K562 (cell line): ENCODE data around the gene SFMBT2. TPM values are rescaled to one million over a fixed set of nuclear protein-coding genes. Genes with fewer than 3 reads are reported as not detected.

ENCODE experiments used
- BDP1 ChIP-seq: IDR thresholded peaks from 3 replicates; pipeline ENCODE4 v1.6.1; 2011; ENCODE audit not compliant: insufficient read length, insufficient read depth
- BRCA1 ChIP-seq, 2 experiments: fragments of 450-650 bp in 1 of 2; sonication (generic) in 1 of 2; formaldehyde crosslinking in 1 of 2; IDR thresholded peaks; 2 replicates each; pipeline versions ENCODE4 v1.5.0 to v1.6.1; 2017 to 2020; ENCODE audit warnings: mild to moderate bottlenecking in 1 of 2, missing genetic modification reagents in 1 of 2
- EP400 ChIP-seq: fragments of 450-650 bp; IDR thresholded peaks from 2 replicates; pipeline ENCODE4 v1.6.1; 2017; ENCODE audit warnings: antibody characterized with exemption, mild to moderate bottlenecking, moderate library complexity
- FOXJ2 ChIP-seq: fragments of 200-800 bp; sonication (Bioruptor generic); IDR thresholded peaks from 2 replicates; pipeline ENCODE4 v1.6.1; 2016; ENCODE audit warnings: missing genetic modification characterization, missing compliant biosample characterization
- HMGN3 ChIP-seq: IDR thresholded peaks from 2 replicates; pipeline ENCODE4 v1.6.1; 2011; ENCODE audit warnings: borderline replicate concordance, low read depth, mild to moderate bottlenecking, mixed read lengths, low read length; ENCODE audit not compliant: insufficient read length; ENCODE audit errors: extremely low read depth
- HNRNPL ChIP-seq: fragments of 200-400 bp; formaldehyde crosslinking; IDR thresholded peaks from 2 replicates; pipeline ENCODE4 v1.6.1; 2017; ENCODE audit warnings: low read depth, mild to moderate bottlenecking, low read length
- HNRNPUL1 ChIP-seq: fragments of 200-400 bp; formaldehyde crosslinking; IDR thresholded peaks from 2 replicates; pipeline ENCODE4 v1.6.1; 2017; ENCODE audit warnings: low read length
- IRF2 ChIP-seq: sonication (generic); formaldehyde crosslinking; IDR thresholded peaks from 2 replicates; pipeline ENCODE4 v1.8.1; 2022; ENCODE audit warnings: mild to moderate bottlenecking, missing genetic modification reagents
- JUN ChIP-seq, 2 experiments: sonication (generic) in 1 of 2; formaldehyde crosslinking in 1 of 2; IDR thresholded peaks; 2 replicates each; pipeline versions ENCODE4 v1.6.1 to v1.8.0; 2012 to 2022; ENCODE audit warnings: borderline replicate concordance in 2 of 2, mild to moderate bottlenecking in 2 of 2, improper control_type of control experiment in 1 of 2, low read depth in 1 of 2, low read length in 1 of 2, missing genetic modification reagents in 1 of 2
- MEIS2 ChIP-seq: fragments of 450-650 bp; IDR thresholded peaks from 2 replicates; pipeline ENCODE4 v1.6.1; 2014; ENCODE audit warnings: mild to moderate bottlenecking; ENCODE audit not compliant: partially characterized antibody
- SUPT5H ChIP-seq: fragments of 450-650 bp; IDR thresholded peaks from 2 replicates; pipeline ENCODE4 v1.6.1; 2016
- TBL1XR1 ChIP-seq, 2 experiments: IDR thresholded peaks; 2 replicates each; pipeline ENCODE4 v1.6.1; 2012; ENCODE audit warnings: improper control_type of control experiment in 2 of 2, low read length in 2 of 2, mild to moderate bottlenecking in 1 of 2
- TOE1 ChIP-seq, 2 experiments: fragments of 450-650 bp in 1 of 2; sonication (generic) in 1 of 2; formaldehyde crosslinking in 1 of 2; IDR thresholded peaks; 2 replicates each; pipeline versions ENCODE4 v1.7.1 to v1.8.0; 2016 to 2022; ENCODE audit warnings: borderline replicate concordance in 2 of 2, mild to moderate bottlenecking in 2 of 2, antibody characterized with exemption in 1 of 2, inconsistent platforms in 1 of 2, low read depth in 1 of 2, missing genetic modification reagents in 1 of 2, moderate library complexity in 1 of 2
- ZEB2 ChIP-seq: fragments of 450-650 bp; IDR thresholded peaks from 2 replicates; pipeline ENCODE4 v1.6.1; 2016
- ZNF518B ChIP-seq: fragments of 250-450 bp; sonication (Bioruptor Pico); IDR thresholded peaks from 2 replicates; pipeline ENCODE4 v1.5.0; 2021; ENCODE audit warnings: mild to moderate bottlenecking, moderate library complexity
- ZNF639 ChIP-seq, 2 experiments: fragments of 200-800 bp in 1 of 2; sonication (Bioruptor generic) in 1 of 2; sonication (generic) in 1 of 2; formaldehyde crosslinking in 1 of 2; IDR thresholded peaks in 1 of 2; conservative IDR thresholded peaks in 1 of 2; 2 replicates each; pipeline versions ENCODE4 v1.5.0 to v1.6.1; 2016 to 2020; ENCODE audit warnings: missing compliant biosample characterization in 1 of 2, missing genetic modification characterization in 1 of 2, missing genetic modification reagents in 1 of 2
- polyA plus RNA-seq, 8 experiments: library from polyadenylated mRNA; depleted of rRNA in 4 of 8; stranded (reverse) in 5 of 8; unstranded in 3 of 8; fragments of >200 nt; fragmentation: Nextera tagmentation in 2 of 8; fragmentation: Illumina TruSeq in 1 of 8; extraction: Ambion mirVana in 2 of 8; extraction: Trizol in 1 of 8; gene quantifications; 2 replicates each; pipeline versions ENCODE4 v1.2.1 to v1.2.3, GENCODE V29; 2011 to 2014; ENCODE audit warnings: inconsistent platforms in 1 of 8, missing spikeins in 1 of 8
- total RNA-seq, 7 experiments: library from RNA; depleted of rRNA in 6 of 7; stranded (reverse); fragments of >200 nt in 6 of 7; fragmentation: Illumina TruSeq in 2 of 7; extraction: Trizol in 2 of 7; gene quantifications; 2 replicates each; pipeline versions ENCODE4 v1.2.1 to v1.2.3, GENCODE V29; 2011 to 2021; ENCODE audit warnings: low replicate concordance in 1 of 7
- TF ChIP-seq, protein P1 (sequence below): sonication (generic); formaldehyde crosslinking; IDR thresholded peaks from 2 replicates; pipeline ENCODE4 v1.8.0; 2022; ENCODE audit warnings: mild to moderate bottlenecking, low read depth, missing genetic modification reagents
- TF ChIP-seq, protein P2 (sequence below): sonication (generic); formaldehyde crosslinking; IDR thresholded peaks from 2 replicates; pipeline ENCODE4 v1.8.0; 2022; ENCODE audit warnings: missing genetic modification reagents, mild to moderate bottlenecking, moderate library complexity, borderline replicate concordance

Gene SFMBT2
- total and polyA plus RNA-seq, 9 of the 15 experiments (the other 6 are each of a cell fraction or from before 2014, with no cell fraction given), result 1.2 to 13.6 (median 7.6) TPM

- TF ChIP-seq JUN (IDR thresholded peaks at IDR 0.05; ENCODE audit: borderline replicate concordance, low read depth, low read length), result 0 out of 2 replicates have a peak, but pooled peaks have one; percentile 2
- TF ChIP-seq JUN (CRISPR knock-in tag; IDR thresholded peaks at IDR 0.05; ENCODE audit: borderline replicate concordance), result no peak
- peak in 1 of 2 experiments; percentile 41; a peak in 1 of 4 replicates for TF ChIP-seq TBL1XR1 (IDR thresholded peaks at IDR 0.05; ENCODE audit: low read length in 2 of 2)
- no peak for TF ChIP-seq HNRNPUL1
- TF ChIP-seq ZNF639 (CRISPR knock-in tag; conservative IDR thresholded peaks at IDR 0.05 in 1 of 2, IDR thresholded peaks at IDR 0.05 in 1 of 2), result no peak
- TF ChIP-seq, protein P1, sequence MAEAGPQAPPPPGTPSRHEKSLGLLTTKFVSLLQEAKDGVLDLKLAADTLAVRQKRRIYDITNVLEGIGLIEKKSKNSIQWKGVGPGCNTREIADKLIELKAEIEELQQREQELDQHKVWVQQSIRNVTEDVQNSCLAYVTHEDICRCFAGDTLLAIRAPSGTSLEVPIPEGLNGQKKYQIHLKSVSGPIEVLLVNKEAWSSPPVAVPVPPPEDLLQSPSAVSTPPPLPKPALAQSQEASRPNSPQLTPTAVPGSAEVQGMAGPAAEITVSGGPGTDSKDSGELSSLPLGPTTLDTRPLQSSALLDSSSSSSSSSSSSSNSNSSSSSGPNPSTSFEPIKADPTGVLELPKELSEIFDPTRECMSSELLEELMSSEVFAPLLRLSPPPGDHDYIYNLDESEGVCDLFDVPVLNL (CRISPR knock-in tag), result no peak
- no peak for TF ChIP-seq IRF2 (CRISPR knock-in tag)
- TF ChIP-seq BDP1, result no peak
- no peak for TF ChIP-seq BRCA1 (IDR thresholded peaks at IDR 0.05)
- TF ChIP-seq BRCA1 (CRISPR knock-in tag; IDR thresholded peaks at IDR 0.05), result no peak
- TF ChIP-seq SUPT5H, result no peak
- no peak for TF ChIP-seq ZNF518B
- no peak for TF ChIP-seq HMGN3
- TF ChIP-seq MEIS2, result peak; percentile 31
- no peak for TF ChIP-seq TOE1 (IDR thresholded peaks at IDR 0.05; ENCODE audit: borderline replicate concordance)
- no peak for TF ChIP-seq TOE1 (CRISPR knock-in tag; IDR thresholded peaks at IDR 0.05; ENCODE audit: borderline replicate concordance, low read depth)
- TF ChIP-seq, protein P2, sequence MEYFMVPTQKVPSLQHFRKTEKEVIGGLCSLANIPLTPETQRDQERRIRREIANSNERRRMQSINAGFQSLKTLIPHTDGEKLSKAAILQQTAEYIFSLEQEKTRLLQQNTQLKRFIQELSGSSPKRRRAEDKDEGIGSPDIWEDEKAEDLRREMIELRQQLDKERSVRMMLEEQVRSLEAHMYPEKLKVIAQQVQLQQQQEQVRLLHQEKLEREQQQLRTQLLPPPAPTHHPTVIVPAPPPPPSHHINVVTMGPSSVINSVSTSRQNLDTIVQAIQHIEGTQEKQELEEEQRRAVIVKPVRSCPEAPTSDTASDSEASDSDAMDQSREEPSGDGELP (CRISPR knock-in tag), result peak; percentile 31; the same call in 1 of the 2 replicates
- 0 out of 2 replicates have a peak, but pooled peaks have one; percentile 22 for TF ChIP-seq ZEB2
- TF ChIP-seq HNRNPL, result no peak
- no peak for TF ChIP-seq FOXJ2 (tag)
- TF ChIP-seq EP400, result peak; percentile 50; the same call in 1 of the 2 replicates
Observed at GRCh38 chr10:7233259-7233991, 177.4 kb downstream of the SFMBT2 start (continued).
